HG02852 (cell line): Measurements from ENCODE around the gene MCUB.
A peak's percentile ranks its signal among the peaks of the same experiment; 100 is the strongest.

ENCODE experiments used
- ATAC-seq: cut with Tn5 transposase; IDR thresholded peaks from one replicate; pipeline ENCODE4 v1.9.1; 2021; ENCODE audit warnings: mild to moderate bottlenecking, moderate library complexity; ENCODE audit not compliant: unreplicated experiment

MCUB gene

DNA sequence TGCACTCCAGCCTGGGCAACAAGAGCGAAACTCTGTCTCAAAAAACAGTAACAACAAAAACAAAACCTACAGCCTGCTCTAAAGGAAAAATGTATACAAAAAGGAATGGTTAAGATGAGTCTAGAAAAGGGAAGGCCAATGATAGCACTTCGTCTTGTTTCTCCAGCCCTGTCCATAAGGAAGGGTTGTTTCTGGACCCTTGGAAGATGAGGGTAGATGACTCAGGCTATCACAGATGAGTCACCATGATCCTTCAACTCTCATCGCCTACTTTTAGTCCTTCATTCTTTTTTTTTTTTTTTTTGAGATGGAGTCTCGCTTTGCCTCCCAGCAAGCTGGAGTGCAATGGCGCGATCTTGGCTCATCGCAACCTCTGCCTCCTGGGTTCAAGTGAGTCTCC lies 161.0 kb downstream of the MCUB start:
- ATAC-seq, result no peak

DNA sequence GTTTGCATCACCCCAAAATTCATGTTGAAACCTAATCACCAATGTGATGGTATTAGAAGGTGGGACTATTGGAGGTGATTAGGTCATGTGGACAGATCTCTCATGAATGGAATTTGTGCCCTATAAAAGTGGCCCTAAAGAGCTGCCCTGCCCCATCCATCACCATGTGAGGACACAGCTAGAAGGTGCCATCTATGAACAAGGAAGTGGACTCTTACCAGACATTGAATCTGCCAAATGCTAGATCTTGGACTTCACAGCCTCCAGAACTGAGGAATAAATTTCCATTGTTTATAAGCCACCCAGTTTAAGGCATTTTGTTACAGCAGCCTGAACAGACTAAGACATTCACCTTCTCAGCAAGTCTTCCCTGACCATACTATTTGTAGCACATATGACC lies 162.3 kb downstream of the MCUB start:
- no peak for ATAC-seq

DNA sequence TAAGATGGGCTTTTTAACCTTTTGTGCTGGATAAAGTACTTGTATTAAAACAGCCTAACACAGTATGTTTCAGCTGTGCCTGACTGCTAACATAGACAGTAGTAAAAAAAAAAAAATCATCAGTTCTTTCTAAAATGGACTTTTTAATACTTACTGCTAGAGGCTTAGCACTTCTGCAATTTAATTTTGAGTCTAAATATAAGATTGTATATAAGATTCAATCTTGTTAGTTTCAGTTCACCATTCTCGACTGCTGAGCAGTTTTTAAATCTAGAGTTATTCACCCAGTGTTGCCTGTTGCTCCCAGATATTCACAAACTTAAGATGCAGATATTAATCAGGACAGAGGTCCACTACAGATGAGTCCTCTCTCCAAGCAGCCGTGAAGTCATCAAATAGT lies 163.1 kb downstream of the MCUB start:
- no peak for ATAC-seq

DNA sequence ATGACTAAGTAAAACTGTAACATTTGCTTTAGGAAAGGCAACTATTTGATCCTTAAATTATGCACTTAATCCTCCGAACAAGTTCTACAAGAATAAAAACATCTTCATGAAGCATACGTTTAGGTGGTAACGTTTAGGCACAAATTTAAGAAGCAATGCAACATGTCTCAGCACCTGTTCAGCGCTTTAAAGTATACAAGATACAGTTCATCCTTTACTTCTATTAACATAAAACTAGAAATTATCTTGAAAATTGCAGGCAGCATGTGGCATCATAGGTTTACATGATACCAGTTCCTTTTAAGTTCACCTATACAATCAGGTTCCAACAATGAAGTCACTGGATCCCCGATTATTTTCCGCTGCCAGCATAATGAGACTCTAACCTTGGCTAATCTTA lies 168.3 kb downstream of the MCUB start:
- no peak for ATAC-seq

DNA sequence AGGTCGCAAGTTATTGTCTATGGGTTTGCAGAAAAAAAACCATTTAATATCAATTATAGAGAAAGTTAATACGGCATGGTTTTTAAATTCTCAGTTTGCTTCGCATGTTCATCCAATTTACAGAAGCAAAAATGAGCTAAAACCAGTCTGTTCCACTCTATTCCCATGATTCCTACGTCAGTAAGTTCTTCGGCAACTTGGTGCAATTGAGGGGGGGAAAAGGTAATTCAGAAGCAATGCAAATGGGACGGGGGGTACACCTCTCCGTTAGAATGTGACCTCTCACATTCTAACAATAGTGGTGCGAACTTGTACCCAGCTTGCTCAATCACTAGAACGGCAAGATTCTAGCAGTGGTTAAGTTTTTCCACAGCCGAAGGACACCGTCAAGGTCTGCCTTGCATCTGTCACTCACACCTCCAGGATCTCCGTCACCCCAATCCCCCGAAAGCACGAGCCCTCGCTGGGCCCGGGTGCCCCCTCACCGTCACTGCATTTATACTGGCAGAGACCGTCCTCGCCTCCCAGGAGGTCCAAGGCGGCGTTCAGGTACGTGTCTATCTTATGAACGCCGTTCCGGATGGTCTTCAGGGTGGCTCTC lies 169.2 kb downstream of the MCUB start:
- no peak for ATAC-seq

DNA sequence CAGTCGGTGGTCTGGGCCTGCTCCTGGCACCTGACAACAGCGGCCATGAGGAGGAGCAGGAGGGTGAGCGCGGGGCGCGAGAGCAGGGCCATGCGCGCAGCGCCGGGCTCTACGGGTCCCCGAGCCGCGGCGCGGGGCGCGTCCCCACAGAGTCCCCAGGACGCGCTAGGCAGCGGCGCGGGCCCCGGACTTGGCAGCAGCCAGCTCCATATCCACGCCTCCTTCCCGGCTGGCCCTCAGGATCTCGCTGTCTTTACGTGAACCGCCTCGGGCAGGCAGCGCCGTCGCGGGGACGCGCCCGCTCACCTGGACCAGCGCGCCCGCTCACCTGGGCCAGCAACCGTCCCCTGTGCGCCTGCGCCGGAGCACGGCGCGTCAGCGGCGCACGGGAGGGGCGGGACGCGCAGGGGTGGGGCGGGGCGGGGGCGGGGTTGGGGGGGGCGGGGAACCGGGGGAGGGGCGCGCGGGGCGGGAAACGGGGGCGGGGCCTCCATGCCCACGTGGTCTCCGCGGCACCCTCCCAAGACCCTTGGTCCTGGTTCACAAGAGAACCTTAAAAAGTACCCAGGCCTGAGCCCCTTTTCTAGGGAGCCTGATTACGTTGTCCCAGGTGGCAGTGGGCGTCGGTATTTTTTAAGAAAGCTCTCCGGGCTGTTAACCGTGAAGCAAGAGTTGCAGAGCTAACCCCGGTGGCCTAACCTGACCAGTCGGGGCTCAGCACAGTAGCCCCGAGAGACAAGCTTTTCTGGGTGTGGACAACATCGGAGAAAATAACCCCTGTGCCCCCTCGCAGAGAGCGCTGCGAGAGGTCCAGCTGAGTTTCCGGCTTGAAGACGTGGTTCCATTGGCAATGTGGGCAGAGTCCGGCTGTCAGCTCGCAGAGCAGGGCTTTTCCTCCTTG lies 169.9 kb downstream of the MCUB start, which contains the start of gene PLA2G12A:
Gene PLA2G12A, minus strand, starts transcription at position 353 of the 901 bp plus-strand sequence. Its CDS starts 261 bp downstream, at position 92.
- ATAC-seq, result peak; percentile 78

DNA sequence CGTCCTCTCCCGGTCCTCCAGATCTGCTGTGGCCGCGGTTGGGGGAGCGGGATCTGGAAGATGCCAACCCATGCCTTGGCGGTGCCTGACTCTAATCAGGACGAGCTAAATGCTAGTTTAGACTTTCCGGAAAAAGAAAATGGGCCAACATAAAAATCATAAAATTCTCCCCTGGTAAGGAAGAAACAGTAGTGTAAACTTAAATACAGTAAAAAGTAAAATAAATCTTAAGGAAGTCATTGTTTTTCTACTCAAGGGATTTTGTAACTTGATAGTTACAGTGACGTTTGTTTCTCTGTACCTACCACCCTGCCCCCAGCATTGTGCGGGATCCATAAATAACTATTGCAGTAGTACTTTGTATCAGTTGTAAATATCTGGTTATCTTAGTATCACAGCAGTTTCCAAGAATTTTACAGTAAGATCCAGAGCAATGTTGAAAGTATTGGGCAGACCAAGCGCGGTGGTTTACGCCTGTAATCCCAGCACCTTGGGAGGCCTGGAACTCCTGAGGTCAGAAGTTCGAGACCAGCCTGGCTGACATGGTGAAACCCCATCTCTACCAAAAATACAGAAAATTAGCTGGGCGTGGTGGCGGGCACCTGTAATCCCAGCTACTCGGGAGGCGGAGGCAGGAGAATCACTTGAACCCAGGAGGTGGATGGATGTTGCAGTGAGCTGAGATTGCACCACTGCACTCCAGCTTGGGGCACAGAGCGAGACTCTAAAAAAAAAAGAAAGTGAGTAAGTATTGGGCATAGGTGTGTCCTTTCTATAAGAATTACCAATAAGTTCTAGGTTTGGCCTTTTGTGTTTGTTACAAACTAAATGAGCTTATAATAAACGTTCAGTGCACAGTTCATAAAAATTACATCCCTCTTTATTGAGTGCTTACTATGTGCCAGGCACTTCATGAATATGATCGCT lies 170.8 kb downstream of the MCUB start:
- no peak for ATAC-seq

DNA sequence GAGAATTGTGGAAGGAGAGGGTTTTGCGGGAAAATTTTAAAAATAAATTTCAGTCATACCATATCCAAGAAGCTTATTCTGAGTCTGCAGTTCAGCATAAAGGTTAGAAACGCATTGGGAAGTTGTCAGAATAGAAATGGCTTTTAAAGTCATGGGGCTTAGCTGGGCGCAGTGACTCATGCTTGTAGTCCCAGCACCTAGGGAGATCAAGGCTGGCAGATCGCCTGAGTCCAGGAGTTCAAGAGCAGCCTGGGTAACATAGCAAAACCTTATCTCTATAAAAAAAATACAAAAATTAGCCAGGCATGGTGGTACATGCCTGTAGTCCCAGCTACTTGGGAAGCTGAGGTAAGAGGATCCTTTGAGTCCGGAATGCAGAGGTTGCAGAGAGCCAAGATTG lies 173.7 kb downstream of the MCUB start:
- ATAC-seq, result no peak

DNA sequence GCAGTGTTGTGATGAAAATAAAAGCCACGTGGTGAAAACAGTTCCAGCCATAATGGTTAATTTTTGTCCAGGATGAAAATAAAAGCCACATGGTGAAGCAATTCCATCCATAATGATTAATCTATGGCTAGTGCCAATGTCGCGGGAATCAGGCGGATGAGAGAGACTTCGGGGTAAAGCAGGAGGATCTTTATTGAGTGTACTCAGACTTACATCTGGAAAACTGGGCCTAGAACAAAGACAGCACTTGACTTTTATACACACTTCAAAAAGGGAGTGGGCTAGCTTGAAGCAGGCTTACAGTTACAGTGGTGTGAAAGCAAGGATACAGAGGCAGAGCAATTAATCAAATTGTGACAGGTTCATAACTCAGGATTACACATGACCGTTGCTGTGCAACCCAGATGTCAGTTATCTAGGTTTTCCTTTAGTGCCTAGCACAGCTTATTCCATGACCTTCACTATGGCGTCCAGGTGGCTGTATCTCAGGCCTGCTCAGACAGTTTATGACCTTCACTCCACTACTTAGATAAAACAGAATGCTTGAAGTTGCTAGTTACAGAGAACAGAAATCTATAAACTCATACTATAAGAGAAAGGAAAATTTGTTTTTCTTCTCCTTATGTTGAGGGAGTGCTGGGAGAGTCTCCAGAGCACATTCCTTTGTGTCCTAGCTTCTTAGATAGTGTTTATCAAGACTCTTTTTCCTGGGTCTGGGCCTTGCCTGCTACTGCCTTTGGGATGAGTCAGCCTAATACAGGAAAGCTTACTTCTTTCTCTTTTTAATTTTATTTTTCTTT lies 175.7 kb downstream of the MCUB start:
- ATAC-seq, result no peak
